Tibial nerve (tissue), 4 donors: ENCODE results near the gene KRTAP12-4.

Source experiments
- EP300 ChIP-seq, 2 donors: sonication (generic); formaldehyde crosslinking; IDR thresholded peaks; one replicate each; pipeline ENCODE4 v1.6.1; 2017; ENCODE audit warnings: antibody characterized with exemption in 2 of 2, mild to moderate bottlenecking in 1 of 2
- POLR2A ChIP-seq, 2 donors: fragments of 450-650 bp; IDR thresholded peaks; one replicate each; pipeline ENCODE4 v1.6.1; 2017; ENCODE audit warnings: antibody characterized with exemption in 2 of 2, mild to moderate bottlenecking in 2 of 2, moderate library complexity in 2 of 2
- TF ChIP-seq, protein P1 (sequence below), 5 experiments: fragments of 200-600 bp in 3 of 5; fragments of 450-650 bp in 2 of 5; sonication (generic) in 3 of 5; IDR thresholded peaks; one replicate each; pipeline ENCODE4 v1.5.1; 2016 to 2019; ENCODE audit warnings: antibody characterized with exemption in 5 of 5, mild to moderate bottlenecking in 3 of 5, moderate library complexity in 2 of 5

DNA sequence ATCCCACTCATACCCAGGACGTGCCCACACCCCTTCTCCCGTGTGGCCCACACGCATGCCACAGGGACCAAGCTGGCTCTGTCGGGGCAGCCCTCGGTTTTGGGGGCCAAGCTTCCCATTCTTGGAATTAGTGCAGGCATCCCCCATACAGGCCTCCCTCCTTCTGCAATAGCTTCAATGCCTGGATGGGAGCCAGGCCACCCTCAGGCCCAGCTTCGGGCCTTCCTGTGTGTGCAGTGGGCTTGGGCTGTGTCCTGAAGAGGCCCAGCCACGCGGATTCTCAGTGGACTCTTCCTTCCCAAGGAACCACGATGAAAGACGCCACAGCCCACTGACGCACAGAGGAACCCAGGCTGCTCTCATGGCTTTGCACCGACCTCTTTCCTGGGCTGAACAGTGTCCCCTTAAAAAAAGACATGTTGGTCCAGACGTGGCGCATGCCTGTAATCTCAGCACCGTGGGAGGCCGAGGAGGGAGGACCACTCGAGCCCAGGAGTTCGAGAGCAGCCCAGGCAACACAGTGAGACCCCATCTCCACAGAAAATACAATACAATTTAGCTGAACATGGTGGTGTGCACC is 4.8 kb downstream of the KRTAP12-4 start:
- TF ChIP-seq, protein P1, sequence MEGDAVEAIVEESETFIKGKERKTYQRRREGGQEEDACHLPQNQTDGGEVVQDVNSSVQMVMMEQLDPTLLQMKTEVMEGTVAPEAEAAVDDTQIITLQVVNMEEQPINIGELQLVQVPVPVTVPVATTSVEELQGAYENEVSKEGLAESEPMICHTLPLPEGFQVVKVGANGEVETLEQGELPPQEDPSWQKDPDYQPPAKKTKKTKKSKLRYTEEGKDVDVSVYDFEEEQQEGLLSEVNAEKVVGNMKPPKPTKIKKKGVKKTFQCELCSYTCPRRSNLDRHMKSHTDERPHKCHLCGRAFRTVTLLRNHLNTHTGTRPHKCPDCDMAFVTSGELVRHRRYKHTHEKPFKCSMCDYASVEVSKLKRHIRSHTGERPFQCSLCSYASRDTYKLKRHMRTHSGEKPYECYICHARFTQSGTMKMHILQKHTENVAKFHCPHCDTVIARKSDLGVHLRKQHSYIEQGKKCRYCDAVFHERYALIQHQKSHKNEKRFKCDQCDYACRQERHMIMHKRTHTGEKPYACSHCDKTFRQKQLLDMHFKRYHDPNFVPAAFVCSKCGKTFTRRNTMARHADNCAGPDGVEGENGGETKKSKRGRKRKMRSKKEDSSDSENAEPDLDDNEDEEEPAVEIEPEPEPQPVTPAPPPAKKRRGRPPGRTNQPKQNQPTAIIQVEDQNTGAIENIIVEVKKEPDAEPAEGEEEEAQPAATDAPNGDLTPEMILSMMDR (IDR thresholded peaks at IDR 0.05) = no peak
- no peak for TF ChIP-seq POLR2A (IDR thresholded peaks at IDR 0.05)
- TF ChIP-seq EP300 (IDR thresholded peaks at IDR 0.05) = no peak
